ENCODE measurements around the gene SNTB2. TPM values are rescaled to one million over a fixed set of nuclear protein-coding genes. Genes with fewer than 3 reads are reported as not detected.

The SNTB2 gene
- total and polyA plus RNA-seq, 9 of the 15 experiments (the other 6 are each of a cell fraction or from before 2014, with no cell fraction given): 1.2 to 13.7 (median 5.7) TPM

- H3K4me3 ChIP-seq: no peak overlapping the region
- H3K4me2 ChIP-seq (ENCODE audit: insufficient read depth, low read length): no peak overlapping the region
- no peaks in the 10 kb centered on the region for H3K27me3 ChIP-seq (ENCODE audit: control insufficient read depth in 2 of 2, insufficient read depth in 2 of 2, low read length in 2 of 2)
- in situ Hi-C loops (cut with MboI): no loop called here
- no peak overlapping the region for H3K9ac ChIP-seq (ENCODE audit: insufficient read depth in 1 of 2, low read depth in 2 of 2, low read length in 2 of 2)
- H3K4me1 ChIP-seq (replicated peaks in 1 of 2; ENCODE audit: control insufficient read depth in 2 of 2, insufficient read depth in 2 of 2, low read length in 2 of 2): peaks cover 5 to 13% of the 10 kb centered on the region in 2 experiments; a peak in 3 of 5 replicates
- peak; percentile 55 for FAIRE-seq
- no peak for ATAC-seq
- ChIA-PET POLR2A (interaction anchor here (1.1 kb wide), 1 partner anchor 16 kb away, joined by 5 read pairs; no protein-coding TSS in a partner anchor), CTCF (ENCODE audit: low intra/inter-chr PET ratio) (no interaction called here)
- no peak overlapping the region for H2AFZ ChIP-seq (ENCODE audit: low read depth, low read length)
- BruUV-seq (replicated peaks): no TSS peak
- no peaks in the 10 kb centered on the region for H3K9me3 ChIP-seq (replicated peaks; ENCODE audit: control insufficient read depth, insufficient read depth, low read depth, low read length)
- H3K36me3 ChIP-seq (ENCODE audit: control insufficient read depth, insufficient read depth, low read length): peaks cover 49% of the 10 kb centered on the region; the same call in 2 of the 3 replicates
- H3K9me1 ChIP-seq (ENCODE audit: control insufficient read depth, insufficient read depth, low read length): no peaks in the 10 kb centered on the region
- 90% methylated on average over 5 of the region's 5 CpGs for WGBS (ENCODE audit: insufficient coverage, low coverage, missing lambda C conversion rate)
- no peak overlapping the region for H3K27ac ChIP-seq (ENCODE audit: extremely low read depth, low read depth, low read length)
- intact Hi-C loops (cut with micrococcal nuclease): no loop called here
- TF ChIP-seq CREM (IDR thresholded peaks at IDR 0.05; ENCODE audit: low read depth): no peak
- peak; percentile 91 for TF ChIP-seq ZBTB40 (IDR thresholded peaks at IDR 0.05)
- peak; percentile 80 for TF ChIP-seq ZBTB40 (CRISPR knock-in tag; IDR thresholded peaks at IDR 0.05)
- DNase-seq (ENCODE audit: extremely low read depth in 1 of 4, low spot score in 3 of 4): no peak
- H4K20me1 ChIP-seq (replicated peaks; ENCODE audit: control insufficient read depth, insufficient read depth, low read length): 0 out of 2 replicates have a peak, but pooled peaks cover 3% of the 10 kb centered on the region
- peaks cover 37% of the 10 kb centered on the region for H3K79me2 ChIP-seq (ENCODE audit: control insufficient read depth, insufficient read depth, low read length)
Measured at GRCh38 chr16:69313469-69313868, 126.5 kb downstream of the SNTB2 start.

Data from K562 (cell line).